Effector memory CD8-positive, alpha-beta T cell (primary cell): ENCODE data around the gene GGN.

Experiments used
- ATAC-seq: fragments of 150-1000 bp; cut with Tn5 transposase; replicated peaks from 2 replicates; pipeline ENCODE4 v1.10.0; 2021; ENCODE audit warnings: mild to moderate bottlenecking, moderate library complexity
- DNase-seq, 3 experiments: peaks; one replicate each; pipeline ENCODE4 v3.0.0; 2021
- H3K27ac Mint-ChIP-seq, 2 donors: one replicate each; pipeline ENCODE4 v1.8.0; 2022; ENCODE audit warnings: mild to moderate bottlenecking in 2 of 2, mixed read lengths in 2 of 2, moderate library complexity in 2 of 2
- H3K27me3 Mint-ChIP-seq, 2 donors: one replicate each; pipeline ENCODE4 v1.8.0; 2022; ENCODE audit warnings: mixed read lengths in 2 of 2
- H3K36me3 Mint-ChIP-seq: one replicate; pipeline ENCODE4 v1.8.0; 2022; ENCODE audit warnings: mild to moderate bottlenecking, moderate library complexity, mixed read lengths; ENCODE audit not compliant: insufficient read depth
- H3K4me1 Mint-ChIP-seq, 2 donors: one replicate each; pipeline ENCODE4 v1.8.0; 2022; ENCODE audit warnings: low read depth in 2 of 2, mixed read lengths in 2 of 2
- H3K4me3 Mint-ChIP-seq, 2 donors: one replicate each; pipeline ENCODE4 v1.8.0; 2022; ENCODE audit warnings: mild to moderate bottlenecking in 2 of 2, mixed read lengths in 2 of 2, moderate library complexity in 2 of 2
- H3K9me3 Mint-ChIP-seq, 2 donors: one replicate each; pipeline ENCODE4 v1.8.0; 2022; ENCODE audit warnings: mixed read lengths in 2 of 2

GGN gene

GRCh38 chr19:38335949-38336637 is 51.7 kb downstream of the GGN start:
- peak; percentile 69 for ATAC-seq
- H3K9me3 Mint-ChIP-seq: no peaks in the 10 kb centered on the region
- peak overlapping the region; percentile 91 to 92 for H3K4me3 Mint-ChIP-seq
- peaks cover 16 to 18% of the 10 kb centered on the region in 2 donors for H3K4me1 Mint-ChIP-seq
- peak overlapping the region; percentile 87 to 96 for H3K27ac Mint-ChIP-seq
- no peaks in the 10 kb centered on the region for H3K27me3 Mint-ChIP-seq
- peak; percentile 92 to 95 (median 92) for DNase-seq
- H3K36me3 Mint-ChIP-seq: peaks cover 17% of the 10 kb centered on the region
